ENCODE measurements around the gene RWDD1. TPM values are rescaled to one million over a fixed set of nuclear protein-coding genes. Genes with fewer than 3 reads are reported as not detected.

The RWDD1 gene, protein sequence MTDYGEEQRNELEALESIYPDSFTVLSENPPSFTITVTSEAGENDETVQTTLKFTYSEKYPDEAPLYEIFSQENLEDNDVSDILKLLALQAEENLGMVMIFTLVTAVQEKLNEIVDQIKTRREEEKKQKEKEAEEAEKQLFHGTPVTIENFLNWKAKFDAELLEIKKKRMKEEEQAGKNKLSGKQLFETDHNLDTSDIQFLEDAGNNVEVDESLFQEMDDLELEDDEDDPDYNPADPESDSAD
- total RNA-seq (56.0 TPM), polyA plus RNA-seq (ENCODE audit: insufficient read depth in 1 of 8, insufficient read length in 8 of 8, low replicate concordance in 1 of 8) (10 to 100 TPM; 52.3 to 65.7 (median 58.0) TPM)
- long read RNA-seq, donor 1, full-length matches to known transcripts: 10 of 10 reads
- long read RNA-seq, donor 1, partial matches to known transcripts: 0 of 10 reads
- long read RNA-seq, donor 1, other reads (novel, unspliced or antisense): 0 of 10 reads
- long read RNA-seq, donor 2, full-length matches to known transcripts: 3 of 3 reads
- long read RNA-seq, donor 2, partial matches to known transcripts: 0 of 3 reads
- long read RNA-seq, donor 2, other reads (novel, unspliced or antisense): 0 of 3 reads
- long read RNA-seq, donor 3, full-length matches to known transcripts: 29 of 29 reads
- long read RNA-seq, donor 3, partial matches to known transcripts: 0 of 29 reads
- long read RNA-seq, donor 3, other reads (novel, unspliced or antisense): 0 of 29 reads
- long read RNA-seq, donor 4, full-length matches to known transcripts: 14 of 24 reads
- long read RNA-seq, donor 4, partial matches to known transcripts: 10 of 24 reads
- long read RNA-seq, donor 4, other reads (novel, unspliced or antisense): 0 of 24 reads
- long read RNA-seq, donor 5, full-length matches to known transcripts: 44 of 85 reads
- long read RNA-seq, donor 5, partial matches to known transcripts: 41 of 85 reads
- long read RNA-seq, donor 5, other reads (novel, unspliced or antisense): 0 of 85 reads
- long read RNA-seq, donor 6, full-length matches to known transcripts: 43 of 81 reads
- long read RNA-seq, donor 6, partial matches to known transcripts: 38 of 81 reads
- long read RNA-seq, donor 6, other reads (novel, unspliced or antisense): 0 of 81 reads
- long read RNA-seq, donor 7, full-length matches to known transcripts: 28 of 57 reads
- long read RNA-seq, donor 7, partial matches to known transcripts: 29 of 57 reads
- long read RNA-seq, donor 7, other reads (novel, unspliced or antisense): 0 of 57 reads
- long read RNA-seq, donor 8, full-length matches to known transcripts: 19 of 51 reads
- long read RNA-seq, donor 8, partial matches to known transcripts: 32 of 51 reads
- long read RNA-seq, donor 8, other reads (novel, unspliced or antisense): 0 of 51 reads
- long read RNA-seq, donor 9, full-length matches to known transcripts: 12 of 43 reads
- long read RNA-seq, donor 9, partial matches to known transcripts: 31 of 43 reads
- long read RNA-seq, donor 9, other reads (novel, unspliced or antisense): 0 of 43 reads
- long read RNA-seq, donor 10, full-length matches to known transcripts: 31 of 69 reads
- long read RNA-seq, donor 10, partial matches to known transcripts: 38 of 69 reads
- long read RNA-seq, donor 10, other reads (novel, unspliced or antisense): 0 of 69 reads
- long read RNA-seq, donor 11, full-length matches to known transcripts: 17 of 35 reads
- long read RNA-seq, donor 11, partial matches to known transcripts: 18 of 35 reads
- long read RNA-seq, donor 11, other reads (novel, unspliced or antisense): 0 of 35 reads

- DNase-seq: peak; percentile 100
- Histone ChIP-seq H3K4me1 (ENCODE audit: control insufficient read depth, insufficient read depth, low read length) (peaks cover 2% of the 10 kb centered on the region), H3K9me3 (replicated peaks; ENCODE audit: control insufficient read depth, low read depth, low read length) (no peaks in the 10 kb centered on the region), H3K36me3 (ENCODE audit: control insufficient read depth, insufficient read depth, low read length) (peaks cover 5% of the 10 kb centered on the region), H3K4me3 (ENCODE audit: low read length) (peak within 1 kb of the TSS; percentile 99), H3K27me3 (ENCODE audit: control insufficient read depth, insufficient read depth, low read length) (no peaks in the 10 kb centered on the region), H3K27ac (ENCODE audit: low read length) (peak within 1 kb of the TSS; percentile 94)
- under 1% methylated on average over 59 of the region's 62 CpGs for WGBS (ENCODE audit: insufficient coverage)
Measured at GRCh38 chr6:116570856-116571682, at the start of gene RWDD1. RWDD1 (plus strand) TSS chr6:116571504; CDS start chr6:116571583, 79 bp downstream.

- Histone ChIP-seq H3K4me1 (ENCODE audit: control insufficient read depth, insufficient read depth, low read length) (no peaks in the 10 kb centered on the region), H3K27ac (ENCODE audit: low read length) (no peak overlapping the region), H3K36me3 (ENCODE audit: control insufficient read depth, insufficient read depth, low read length) (no peaks in the 10 kb centered on the region), H3K9me3 (replicated peaks; ENCODE audit: control insufficient read depth, low read depth, low read length) (no peaks in the 10 kb centered on the region), H3K4me3 (ENCODE audit: low read length) (no peak overlapping the region), H3K27me3 (ENCODE audit: control insufficient read depth, insufficient read depth, low read length) (no peaks in the 10 kb centered on the region)
- DNase-seq: no peak
- WGBS (ENCODE audit: insufficient coverage): no CpG with 5 or more reads among the region's 2 CpGs
Measured at GRCh38 chr6:116522896-116523295, 48.4 kb upstream of the RWDD1 start.

DNA sequence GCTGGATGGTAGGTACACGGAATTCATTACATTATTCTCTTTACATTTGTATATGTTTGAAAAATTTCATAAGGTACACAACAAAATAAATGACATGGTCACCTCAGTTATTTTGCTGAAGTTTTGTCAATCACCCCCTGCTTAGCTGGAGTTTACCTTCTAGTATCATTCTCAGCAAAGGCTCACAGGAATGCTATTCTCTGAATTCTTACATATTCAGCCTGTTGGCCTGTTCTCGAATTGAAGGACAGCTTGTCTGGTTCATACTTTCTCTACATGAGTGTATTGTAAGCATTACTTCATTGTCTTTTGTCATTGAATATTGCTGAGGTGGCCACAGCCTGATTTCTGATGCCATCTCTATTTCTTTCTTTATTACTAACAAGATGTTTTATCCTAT lies 47.1 kb upstream of the RWDD1 start:
- WGBS (ENCODE audit: insufficient coverage): no CpG with 5 or more reads among the region's 2 CpGs
- no peak for DNase-seq
- no peaks in the 10 kb centered on the region for H3K4me1 ChIP-seq (ENCODE audit: control insufficient read depth, insufficient read depth, low read length)
- H3K36me3 ChIP-seq (ENCODE audit: control insufficient read depth, insufficient read depth, low read length): no peaks in the 10 kb centered on the region
- H3K27me3 ChIP-seq (ENCODE audit: control insufficient read depth, insufficient read depth, low read length): no peaks in the 10 kb centered on the region
- no peak overlapping the region for H3K4me3 ChIP-seq (ENCODE audit: low read length)
- H3K27ac ChIP-seq (ENCODE audit: low read length): no peak overlapping the region
- no peaks in the 10 kb centered on the region for H3K9me3 ChIP-seq (replicated peaks; ENCODE audit: control insufficient read depth, low read depth, low read length)

GRCh38 chr6:116528133-116528532 lies 43.2 kb upstream of the RWDD1 start:
- WGBS (ENCODE audit: insufficient coverage): no CpG with 5 or more reads among the region's 1 CpG
- Histone ChIP-seq H3K4me3 (ENCODE audit: low read length) (no peak overlapping the region), H3K4me1 (ENCODE audit: control insufficient read depth, insufficient read depth, low read length) (no peaks in the 10 kb centered on the region), H3K27me3 (ENCODE audit: control insufficient read depth, insufficient read depth, low read length) (no peaks in the 10 kb centered on the region), H3K27ac (ENCODE audit: low read length) (no peak overlapping the region), H3K9me3 (replicated peaks; ENCODE audit: control insufficient read depth, low read depth, low read length) (no peaks in the 10 kb centered on the region), H3K36me3 (ENCODE audit: control insufficient read depth, insufficient read depth, low read length) (no peaks in the 10 kb centered on the region)
- no peak for DNase-seq

GRCh38 chr6:116528780-116529179 lies 42.5 kb upstream of the RWDD1 start:
- H3K27ac ChIP-seq (ENCODE audit: low read length): no peak overlapping the region
- no peaks in the 10 kb centered on the region for H3K9me3 ChIP-seq (replicated peaks; ENCODE audit: control insufficient read depth, low read depth, low read length)
- H3K27me3 ChIP-seq (ENCODE audit: control insufficient read depth, insufficient read depth, low read length): no peaks in the 10 kb centered on the region
- WGBS (ENCODE audit: insufficient coverage): 40% methylated on average over 1 of the region's 3 CpGs
- no peak for DNase-seq
- H3K4me1 ChIP-seq (ENCODE audit: control insufficient read depth, insufficient read depth, low read length): no peaks in the 10 kb centered on the region
- H3K36me3 ChIP-seq (ENCODE audit: control insufficient read depth, insufficient read depth, low read length): no peaks in the 10 kb centered on the region
- no peak overlapping the region for H3K4me3 ChIP-seq (ENCODE audit: low read length)

GRCh38 chr6:116529466-116530290 lies 41.6 kb upstream of the RWDD1 start:
- no peaks in the 10 kb centered on the region for H3K27me3 ChIP-seq (ENCODE audit: control insufficient read depth, insufficient read depth, low read length)
- H3K4me1 ChIP-seq (ENCODE audit: control insufficient read depth, insufficient read depth, low read length): no peaks in the 10 kb centered on the region
- no peaks in the 10 kb centered on the region for H3K9me3 ChIP-seq (replicated peaks; ENCODE audit: control insufficient read depth, low read depth, low read length)
- DNase-seq: no peak
- H3K4me3 ChIP-seq (ENCODE audit: low read length): no peak overlapping the region
- no CpG with 5 or more reads among the region's 3 CpGs for WGBS (ENCODE audit: insufficient coverage)
- no peaks in the 10 kb centered on the region for H3K36me3 ChIP-seq (ENCODE audit: control insufficient read depth, insufficient read depth, low read length)
- H3K27ac ChIP-seq (ENCODE audit: low read length): no peak overlapping the region

GRCh38 chr6:116530436-116530835 lies 40.9 kb upstream of the RWDD1 start:
- Histone ChIP-seq H3K27ac (ENCODE audit: low read length) (no peak overlapping the region), H3K4me1 (ENCODE audit: control insufficient read depth, insufficient read depth, low read length) (no peaks in the 10 kb centered on the region), H3K36me3 (ENCODE audit: control insufficient read depth, insufficient read depth, low read length) (no peaks in the 10 kb centered on the region), H3K27me3 (ENCODE audit: control insufficient read depth, insufficient read depth, low read length) (no peaks in the 10 kb centered on the region), H3K4me3 (ENCODE audit: low read length) (no peak overlapping the region), H3K9me3 (replicated peaks; ENCODE audit: control insufficient read depth, low read depth, low read length) (no peaks in the 10 kb centered on the region)
- no CpG with 5 or more reads among the region's 2 CpGs for WGBS (ENCODE audit: insufficient coverage)
- DNase-seq: no peak

Measured in muscle of leg (tissue), 16 donors.